ENCODE data around the gene HS1BP3. TPM values are rescaled to one million over a fixed set of nuclear protein-coding genes. Genes with fewer than 3 reads are reported as not detected.

HS1BP3 gene
- total and polyA plus RNA-seq, 9 of the 15 experiments (the other 6 are each of a cell fraction or from before 2014, with no cell fraction given): 0.41 to 8.3 (median 5.9) TPM

GRCh38 chr2:20630967-20631366 lies 19.9 kb downstream of the HS1BP3 start (continued):
- TF ChIP-seq, protein P1, sequence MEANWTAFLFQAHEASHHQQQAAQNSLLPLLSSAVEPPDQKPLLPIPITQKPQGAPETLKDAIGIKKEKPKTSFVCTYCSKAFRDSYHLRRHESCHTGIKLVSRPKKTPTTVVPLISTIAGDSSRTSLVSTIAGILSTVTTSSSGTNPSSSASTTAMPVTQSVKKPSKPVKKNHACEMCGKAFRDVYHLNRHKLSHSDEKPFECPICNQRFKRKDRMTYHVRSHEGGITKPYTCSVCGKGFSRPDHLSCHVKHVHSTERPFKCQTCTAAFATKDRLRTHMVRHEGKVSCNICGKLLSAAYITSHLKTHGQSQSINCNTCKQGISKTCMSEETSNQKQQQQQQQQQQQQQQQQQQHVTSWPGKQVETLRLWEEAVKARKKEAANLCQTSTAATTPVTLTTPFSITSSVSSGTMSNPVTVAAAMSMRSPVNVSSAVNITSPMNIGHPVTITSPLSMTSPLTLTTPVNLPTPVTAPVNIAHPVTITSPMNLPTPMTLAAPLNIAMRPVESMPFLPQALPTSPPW (CRISPR knock-in tag; IDR thresholded peaks at IDR 0.05): no peak
- TF ChIP-seq USF2 (CRISPR knock-in tag; IDR thresholded peaks at IDR 0.05) (no peak), TOE1 (IDR thresholded peaks at IDR 0.05; ENCODE audit: borderline replicate concordance) (no peak), TOE1 (CRISPR knock-in tag; IDR thresholded peaks at IDR 0.05; ENCODE audit: borderline replicate concordance, low read depth) (no peak), JUNB (CRISPR knock-in tag; conservative IDR thresholded peaks at IDR 0.05) (no peak), SNIP1 (IDR thresholded peaks at IDR 0.05; ENCODE audit: low read depth) (no peak), FOXJ3 (CRISPR knock-in tag; IDR thresholded peaks at IDR 0.05) (no peak), ZNF24 (IDR thresholded peaks at IDR 0.05) (no peak), ZNF347 (CRISPR knock-in tag; IDR thresholded peaks at IDR 0.05; ENCODE audit: low read depth) (no peak), ARID3A (IDR thresholded peaks at IDR 0.05; ENCODE audit: borderline replicate concordance, low read depth, low read length) (no peak), TAF7 (tag; IDR thresholded peaks at IDR 0.05) (no peak), MAZ (CRISPR knock-in tag; conservative IDR thresholded peaks at IDR 0.05 in 1 of 2, IDR thresholded peaks at IDR 0.05 in 1 of 2) (no peak)
- TF ChIP-seq, protein P2, sequence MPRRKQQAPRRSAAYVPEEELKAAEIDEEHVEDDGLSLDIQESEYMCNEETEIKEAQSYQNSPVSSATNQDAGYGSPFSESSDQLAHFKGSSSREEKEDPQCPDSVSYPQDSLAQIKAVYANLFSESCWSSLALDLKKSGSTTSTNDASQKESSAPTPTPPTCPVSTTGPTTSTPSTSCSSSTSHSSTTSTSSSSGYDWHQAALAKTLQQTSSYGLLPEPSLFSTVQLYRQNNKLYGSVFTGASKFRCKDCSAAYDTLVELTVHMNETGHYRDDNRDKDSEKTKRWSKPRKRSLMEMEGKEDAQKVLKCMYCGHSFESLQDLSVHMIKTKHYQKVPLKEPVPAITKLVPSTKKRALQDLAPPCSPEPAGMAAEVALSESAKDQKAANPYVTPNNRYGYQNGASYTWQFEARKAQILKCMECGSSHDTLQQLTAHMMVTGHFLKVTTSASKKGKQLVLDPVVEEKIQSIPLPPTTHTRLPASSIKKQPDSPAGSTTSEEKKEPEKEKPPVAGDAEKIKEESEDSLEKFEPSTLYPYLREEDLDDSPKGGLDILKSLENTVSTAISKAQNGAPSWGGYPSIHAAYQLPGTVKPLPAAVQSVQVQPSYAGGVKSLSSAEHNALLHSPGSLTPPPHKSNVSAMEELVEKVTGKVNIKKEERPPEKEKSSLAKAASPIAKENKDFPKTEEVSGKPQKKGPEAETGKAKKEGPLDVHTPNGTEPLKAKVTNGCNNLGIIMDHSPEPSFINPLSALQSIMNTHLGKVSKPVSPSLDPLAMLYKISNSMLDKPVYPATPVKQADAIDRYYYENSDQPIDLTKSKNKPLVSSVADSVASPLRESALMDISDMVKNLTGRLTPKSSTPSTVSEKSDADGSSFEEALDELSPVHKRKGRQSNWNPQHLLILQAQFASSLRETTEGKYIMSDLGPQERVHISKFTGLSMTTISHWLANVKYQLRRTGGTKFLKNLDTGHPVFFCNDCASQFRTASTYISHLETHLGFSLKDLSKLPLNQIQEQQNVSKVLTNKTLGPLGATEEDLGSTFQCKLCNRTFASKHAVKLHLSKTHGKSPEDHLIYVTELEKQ (CRISPR knock-in tag; IDR thresholded peaks at IDR 0.05): no peak
